ENCODE data around the gene CTXND2. TPM values are rescaled to one million over a fixed set of nuclear protein-coding genes. Genes with fewer than 3 reads are reported as not detected.
"Not testable (repeated sequence)": the region's sequence is repeated elsewhere in the genome, so short reads cannot be mapped to it uniquely, and the experiment has no call there.

The CTXND2 gene
- total RNA-seq, 1 experiment from 2014 or later, result not detected

- no peak for DNase-seq (ENCODE audit: low read depth)
These were observed 3.1 kb downstream of the CTXND2 start for GRCh38 chr1:150890033-150890416.

GRCh38 chr1:150893336-150893913 is 6.5 kb downstream of the CTXND2 start:
- no peak for DNase-seq (ENCODE audit: low read depth)

GRCh38 chr1:150895618-150896017 is 8.7 kb downstream of the CTXND2 start:
- peak; percentile 79 for DNase-seq (ENCODE audit: low read depth)

GRCh38 chr1:150899795-150900194 is 12.9 kb downstream of the CTXND2 start:
- not testable (repeated sequence) for DNase-seq (ENCODE audit: low read depth)

- DNase-seq (ENCODE audit: low read depth), result no peak
These were observed 15.4 kb downstream of the CTXND2 start for GRCh38 chr1:150902346-150902745.

- no peak for DNase-seq (ENCODE audit: low read depth)
These were observed 15.8 kb downstream of the CTXND2 start for GRCh38 chr1:150902751-150903150.

GRCh38 chr1:150905301-150905700 is 18.4 kb downstream of the CTXND2 start:
- DNase-seq (ENCODE audit: low read depth), result no peak

GRCh38 chr1:150906329-150906728 is 19.4 kb downstream of the CTXND2 start:
- DNase-seq (ENCODE audit: low read depth), result no peak

- DNase-seq (ENCODE audit: low read depth), result no peak
These were observed 19.9 kb downstream of the CTXND2 start for GRCh38 chr1:150906813-150907212.

- DNase-seq (ENCODE audit: low read depth), result no peak
These were observed 22.7 kb downstream of the CTXND2 start for GRCh38 chr1:150909585-150910180.

- no peak for DNase-seq (ENCODE audit: low read depth)
These were observed 25.7 kb downstream of the CTXND2 start for GRCh38 chr1:150912623-150913022.

- DNase-seq (ENCODE audit: low read depth), result no peak
These were observed 30.5 kb downstream of the CTXND2 start for GRCh38 chr1:150917387-150917786.

GRCh38 chr1:150922519-150922975 is 35.6 kb downstream of the CTXND2 start:
- peak; percentile 90 for DNase-seq (ENCODE audit: low read depth)

GRCh38 chr1:150925080-150925479 is 38.1 kb downstream of the CTXND2 start:
- DNase-seq (ENCODE audit: low read depth), result no peak

- DNase-seq (ENCODE audit: low read depth), result peak; percentile 97
These were observed 39.3 kb downstream of the CTXND2 start, which contains the start of gene SETDB1 for GRCh38 chr1:150926097-150926741. SETDB1 (plus strand) TSS chr1:150926363; CDS start chr1:150927715, 1,352 bp downstream.

- no peak for DNase-seq (ENCODE audit: low read depth)
These were observed 40.7 kb downstream of the CTXND2 start for GRCh38 chr1:150927624-150928023.

GRCh38 chr1:150928286-150928685 is 41.4 kb downstream of the CTXND2 start:
- DNase-seq (ENCODE audit: low read depth), result no peak

GRCh38 chr1:150928775-150929174 is 41.8 kb downstream of the CTXND2 start:
- DNase-seq (ENCODE audit: low read depth), result not testable (repeated sequence)

GRCh38 chr1:150931773-150932172 is 44.8 kb downstream of the CTXND2 start:
- DNase-seq (ENCODE audit: low read depth), result peak; percentile 51

- DNase-seq (ENCODE audit: low read depth), result no peak
These were observed 57.9 kb downstream of the CTXND2 start for GRCh38 chr1:150944856-150945255.

GRCh38 chr1:150954708-150955107 is 67.8 kb downstream of the CTXND2 start:
- no peak for DNase-seq (ENCODE audit: low read depth)

- no peak for DNase-seq (ENCODE audit: low read depth)
These were observed 68.3 kb downstream of the CTXND2 start for GRCh38 chr1:150955280-150955679.

GRCh38 chr1:150957666-150958065 is 70.7 kb downstream of the CTXND2 start:
- no peak for DNase-seq (ENCODE audit: low read depth)
